H1 (cell line): ENCODE measurements around the gene TEX28. TPM values are rescaled to one million over a fixed set of nuclear protein-coding genes. Genes with fewer than 3 reads are reported as not detected.

Source experiments
- CTCF ChIA-PET: fragments of 300-600 bp; sonication (Branson Sonifier 250); formaldehyde crosslinking; loops from one replicate; lab custom pipeline; 2021; ENCODE audit not compliant: partially characterized antibody; lab: Charles Lee
- POLR2A ChIA-PET: fragments of 300-600 bp; sonication (Branson Sonifier 250); formaldehyde crosslinking; loops from one replicate; lab custom pipeline; 2021; ENCODE audit warnings: inconsistent platforms; ENCODE audit not compliant: partially characterized antibody; lab: Charles Lee
- DNase-seq, 2 experiments: peaks; one replicate each; pipeline versions ENCODE4 v3.0.0 to v3.0.0-alpha.2; 2010 to 2022; ENCODE audit warnings: low spot score in 2 of 2, low read depth in 1 of 2, mixed read lengths in 1 of 2
- FAIRE-seq: peaks from 2 replicates; lab custom pipeline; 2011; peaks lifted over from hg19 to GRCh38; lab: Jason Lieb, UNC
- H2AFZ ChIP-seq: 2 replicates; pipeline ENCODE4 v1.8.1; 2012; ENCODE audit warnings: low read length, inconsistent platforms
- H2AK5ac ChIP-seq: 2 replicates; pipeline ENCODE4 v1.6.1; 2013; ENCODE audit warnings: low read depth, low read length
- H2BK120ac ChIP-seq: replicated peaks from 2 replicates; pipeline ENCODE3; 2013; ENCODE audit warnings: low read depth, low read length, inconsistent platforms
- H2BK12ac ChIP-seq: 2 replicates; pipeline ENCODE4 v1.6.1; 2013; ENCODE audit warnings: low read depth, low read length
- H2BK15ac ChIP-seq: 2 replicates; pipeline ENCODE4 v1.6.1; 2013; ENCODE audit warnings: low read length
- H2BK20ac ChIP-seq: 2 replicates; pipeline ENCODE4 v1.6.1; 2013; ENCODE audit warnings: low read length
- H2BK5ac ChIP-seq: 2 replicates; pipeline ENCODE4 v1.6.1; 2013; ENCODE audit warnings: low read depth, low read length
- H3K14ac ChIP-seq: 2 replicates; pipeline ENCODE4 v1.6.1; 2013; ENCODE audit warnings: inconsistent platforms; ENCODE audit not compliant: insufficient read length
- H3K18ac ChIP-seq: 2 replicates; pipeline ENCODE4 v1.6.1; 2013; ENCODE audit warnings: low read length; ENCODE audit errors: extremely low read depth
- H3K23ac ChIP-seq: 2 replicates; pipeline ENCODE4 v1.6.1; 2013; ENCODE audit warnings: inconsistent platforms; ENCODE audit not compliant: insufficient read length
- H3K23me2 ChIP-seq: 2 replicates; pipeline ENCODE4 v1.6.1; 2013; ENCODE audit warnings: low read depth, low read length
- H3K27ac ChIP-seq: 2 replicates; pipeline ENCODE4 v1.6.1; 2011; ENCODE audit warnings: low read depth, low read length, inconsistent platforms
- H3K27me3 ChIP-seq, 4 experiments: replicated peaks in 1 of 4; 1 replicate in 1 of 4; 2 replicates in 3 of 4; pipeline versions ENCODE4 v1.6.1 to v1.8.1; 2011 to 2013; ENCODE audit warnings: low read length in 3 of 4, mild to moderate bottlenecking in 3 of 4, inconsistent platforms in 2 of 4, mixed read lengths in 2 of 4, moderate library complexity in 1 of 4; ENCODE audit not compliant: control insufficient read depth in 3 of 4, insufficient read depth in 3 of 4; ENCODE audit errors: extremely low read depth in 1 of 4
- H3K36me3 ChIP-seq, 4 experiments: 2 replicates each; pipeline versions ENCODE4 v1.6.1 to v1.8.1; 2011 to 2013; ENCODE audit warnings: mild to moderate bottlenecking in 4 of 4, low read length in 3 of 4, moderate library complexity in 2 of 4, control low read depth in 1 of 4, inconsistent platforms in 1 of 4; ENCODE audit not compliant: insufficient read depth in 4 of 4, control insufficient read depth in 2 of 4
- H3K4ac ChIP-seq: replicated peaks from 2 replicates; pipeline ENCODE3; 2013; ENCODE audit warnings: low read length, low read depth, mixed read lengths, inconsistent platforms; ENCODE audit not compliant: insufficient read length
- H3K4me1 ChIP-seq, 4 experiments: replicated peaks in 1 of 4; 1 replicate in 1 of 4; 2 replicates in 3 of 4; pipeline versions ENCODE4 v1.6.1 to v1.8.1; 2011 to 2013; ENCODE audit warnings: low read length in 3 of 4, inconsistent platforms in 2 of 4, mixed read lengths in 1 of 4; ENCODE audit not compliant: insufficient read depth in 4 of 4, control insufficient read depth in 3 of 4
- H3K4me2 ChIP-seq, 2 experiments: 2 replicates each; pipeline versions ENCODE4 v1.6.1 to v1.8.1; 2011 to 2013; ENCODE audit warnings: low read depth in 2 of 2, low read length in 2 of 2, control low read depth in 1 of 2, inconsistent platforms in 1 of 2, mild to moderate bottlenecking in 1 of 2; ENCODE audit not compliant: insufficient read depth in 1 of 2
- H3K4me3 ChIP-seq, 4 experiments: fragments of 200-600, 300-600 bp in 1 of 4; sonication (generic), shearing (Covaris generic), sonication (Bioruptor Twin) in 1 of 4; 2 replicates each; pipeline versions ENCODE4 v1.5.1 to v1.8.1; 2011 to 2016; ENCODE audit warnings: low read length in 4 of 4, low read depth in 3 of 4, control low read depth in 2 of 4, inconsistent platforms in 2 of 4, mild to moderate bottlenecking in 2 of 4, mixed read lengths in 1 of 4, moderate library complexity in 1 of 4; ENCODE audit not compliant: insufficient read depth in 2 of 4; ENCODE audit errors: extremely low read depth in 1 of 4
- H3K56ac ChIP-seq: replicated peaks from 2 replicates; pipeline ENCODE3; 2013; ENCODE audit warnings: low read depth, mild to moderate bottlenecking, mixed read lengths, low read length, inconsistent platforms; ENCODE audit not compliant: insufficient read length
- H3K79me1 ChIP-seq: 2 replicates; pipeline ENCODE4 v1.6.1; 2013; ENCODE audit warnings: low read depth, low read length, control low read depth
- H3K79me2 ChIP-seq, 2 experiments: 2 replicates each; pipeline versions ENCODE4 v1.6.1 to v1.8.1; 2012 to 2013; ENCODE audit warnings: low read length in 2 of 2, mild to moderate bottlenecking in 2 of 2, inconsistent platforms in 1 of 2; ENCODE audit not compliant: insufficient read depth in 2 of 2, control insufficient read depth in 1 of 2
- H3K9ac ChIP-seq, 4 experiments: replicated peaks in 1 of 4; 1 replicate in 1 of 4; 2 replicates in 3 of 4; pipeline versions ENCODE4 v1.6.1 to v1.8.1; 2011 to 2013; ENCODE audit warnings: low read depth in 3 of 4, low read length in 3 of 4, control low read depth in 2 of 4, mild to moderate bottlenecking in 2 of 4, moderate library complexity in 2 of 4, inconsistent platforms in 1 of 4; ENCODE audit errors: extremely low read depth in 1 of 4
- H3K9me3 ChIP-seq, 2 experiments: 2 replicates each; pipeline versions ENCODE4 v1.6.1 to v1.8.1; 2012 to 2013; ENCODE audit warnings: mild to moderate bottlenecking in 2 of 2, moderate library complexity in 2 of 2, control low read depth in 1 of 2, inconsistent platforms in 1 of 2, low read depth in 1 of 2, low read length in 1 of 2, mixed read lengths in 1 of 2; ENCODE audit not compliant: insufficient read depth in 2 of 2
- H4K20me1 ChIP-seq, 2 experiments: replicated peaks in 1 of 2; 2 replicates each; pipeline versions ENCODE3 to v1.8.1; 2011 to 2013; ENCODE audit warnings: inconsistent platforms in 2 of 2, low read length in 2 of 2, mild to moderate bottlenecking in 1 of 2; ENCODE audit not compliant: insufficient read depth in 2 of 2, control insufficient read depth in 1 of 2
- H4K5ac ChIP-seq: 2 replicates; pipeline ENCODE4 v1.6.1; 2013; ENCODE audit warnings: low read length, low read depth, mixed read lengths, inconsistent platforms; ENCODE audit not compliant: insufficient read length
- H4K8ac ChIP-seq: 2 replicates; pipeline ENCODE4 v1.8.0; 2013; ENCODE audit warnings: mild to moderate bottlenecking, moderate library complexity, low read length, inconsistent platforms; ENCODE audit not compliant: insufficient read depth; ENCODE audit errors: extremely low read depth
- H4K91ac ChIP-seq: replicated peaks from 2 replicates; pipeline ENCODE3; 2013; ENCODE audit warnings: low read length, mixed read lengths, inconsistent platforms; ENCODE audit not compliant: insufficient read length
- ATF2 ChIP-seq: IDR thresholded peaks from 2 replicates; pipeline ENCODE4 v1.6.1; 2012; ENCODE audit warnings: low read length, inconsistent platforms
- BRCA1 ChIP-seq: IDR thresholded peaks from 2 replicates; pipeline ENCODE4 v1.6.1; 2012; ENCODE audit warnings: low read depth, low read length, improper control_type of control experiment
- CBX8 ChIP-seq: fragments of 300-800, 300-1000 bp; sonication (generic); IDR thresholded peaks from 2 replicates; pipeline ENCODE4 v1.7.1; 2016; ENCODE audit warnings: low read depth, low read length, borderline replicate concordance
- NRF1 ChIP-seq: IDR thresholded peaks from 2 replicates; pipeline ENCODE4 v1.6.1; 2011; ENCODE audit warnings: mild to moderate bottlenecking, low read depth, low read length, improper control_type of control experiment
- PHF8 ChIP-seq: fragments of 200-600 bp; sonication (generic); conservative IDR thresholded peaks from 2 replicates; pipeline ENCODE4 v1.7.1; 2012; ENCODE audit warnings: low read depth, mild to moderate bottlenecking, inconsistent platforms, low read length, moderate library complexity
- RNF2 ChIP-seq: fragments of 200-900, 300-1000 bp; sonication (generic); IDR thresholded peaks from 2 replicates; pipeline ENCODE4 v1.7.1; 2016; ENCODE audit warnings: borderline replicate concordance, low read depth, mild to moderate bottlenecking, antibody characterized with exemption, low read length; ENCODE audit not compliant: poor library complexity, severe bottlenecking; ENCODE audit errors: missing control alignments
- SIN3A ChIP-seq, 2 experiments: IDR thresholded peaks in 1 of 2; conservative IDR thresholded peaks in 1 of 2; 2 replicates each; pipeline ENCODE4 v1.6.1; 2011 to 2012; ENCODE audit warnings: low read length in 2 of 2, improper control_type of control experiment in 1 of 2, low read depth in 1 of 2, mild to moderate bottlenecking in 1 of 2
- TAF1 ChIP-seq: IDR thresholded peaks from 2 replicates; pipeline ENCODE4 v1.6.1; 2011; ENCODE audit warnings: mild to moderate bottlenecking, low read depth, low read length
- TAF7 ChIP-seq: optimal IDR thresholded peaks from 2 replicates; pipeline ENCODE3; 2011; ENCODE audit warnings: low read depth, mild to moderate bottlenecking, inconsistent platforms, low read length, moderate library complexity, borderline replicate concordance
- WGBS, 2 experiments: shearing (Covaris generic) in 1 of 2; methylation state at CpG; one replicate each; pipeline versions ENCODE4 v1.1.6 to v1.1.7; 2013 to 2015; ENCODE audit warnings: low lambda C conversion rate in 2 of 2, mixed read lengths in 2 of 2, inconsistent platforms in 1 of 2, low coverage in 1 of 2, missing lambda C conversion rate in 1 of 2; ENCODE audit not compliant: insufficient replicate concordance in 2 of 2, insufficient coverage in 1 of 2, insufficient read length in 1 of 2; ENCODE audit errors: extremely low coverage in 1 of 2, missing lambda C conversion rate in 1 of 2; 5-methylcytosine and 5-hydroxymethylcytosine counted together
- polyA plus RNA-seq, 7 experiments: library from polyadenylated mRNA; depleted of rRNA in 3 of 7; stranded (reverse) in 5 of 7; unstranded in 2 of 7; fragments of >200 nt in 5 of 7; fragments of 200-250 nt in 2 of 7; gene quantifications; 1 replicate in 5 of 7; 2 replicates in 1 of 7; 4 replicates in 1 of 7; pipeline versions ENCODE4 v1.2.1 to v1.2.3, GENCODE V29; 2011 to 2013; ENCODE audit warnings: missing spikeins in 2 of 7, mixed read lengths in 2 of 7
- total RNA-seq: library from RNA; stranded (reverse); fragmentation: NEBNext Ultra II Directional; extraction: Animal tissue kit (Norgen Biotek cat#: 25700); gene quantifications from 2 replicates; pipeline ENCODE4 v1.2.1, GENCODE V29; 2021
- TF ChIP-seq, protein P1 (sequence below): IDR thresholded peaks from 2 replicates; pipeline ENCODE4 v1.6.1; 2011; ENCODE audit warnings: low read length, improper control_type of control experiment

Gene TEX28
- total and polyA plus RNA-seq, 2 of the 8 experiments (the other 6 are each of a cell fraction or from before 2014, with no cell fraction given) = not detected

DNA sequence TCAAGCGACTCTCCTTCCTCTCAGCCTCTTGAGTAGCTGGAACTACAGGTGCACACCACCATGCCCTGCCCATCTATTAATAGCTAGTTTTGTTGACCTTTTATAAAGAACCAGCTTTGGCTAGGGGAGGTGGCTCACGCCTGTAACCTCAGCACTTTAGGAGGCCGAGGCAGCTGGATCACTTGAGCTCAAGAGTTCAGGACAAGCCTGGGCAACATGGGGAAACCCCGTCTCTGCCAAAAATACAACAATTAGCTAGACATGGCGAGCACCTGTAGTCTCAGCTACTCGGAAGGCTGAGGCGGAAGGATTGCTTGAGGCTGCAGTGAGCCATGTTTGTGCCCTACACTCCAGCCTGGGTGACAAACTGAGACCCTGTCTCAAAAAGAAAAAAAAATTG, 3.4 kb upstream of the TEX28 start:
- Histone ChIP-seq H3K79me1 (no peaks in the 10 kb centered on the region), H2BK120ac (no peak overlapping the region), H3K36me3 (no peaks in the 10 kb centered on the region), H4K8ac (no peak overlapping the region), H3K4ac (no peak overlapping the region), H2AK5ac (no peak overlapping the region), H3K23ac (no peak overlapping the region), H3K23me2 (no peaks in the 10 kb centered on the region), H2BK12ac (no peak overlapping the region), H3K4me2 (no peak overlapping the region), H4K91ac (no peak overlapping the region), H3K27me3 (no peaks in the 10 kb centered on the region), H3K56ac (no peak overlapping the region), H4K5ac (no peak overlapping the region), H3K9me3 (no peaks in the 10 kb centered on the region), H2AFZ (no peak overlapping the region), H3K14ac (no peak overlapping the region), H3K79me2 (no peaks in the 10 kb centered on the region), H3K4me1 (no peaks in the 10 kb centered on the region), H2BK5ac (no peak overlapping the region), H2BK20ac (no peak overlapping the region), H3K4me3 (no peak overlapping the region), H4K20me1 (no peaks in the 10 kb centered on the region), H2BK15ac (no peak overlapping the region), H3K9ac (no peak overlapping the region), H3K18ac (no peak overlapping the region), H3K27ac (no peak overlapping the region)
- FAIRE-seq (no peak), DNase-seq (no peak)
- 95% methylated on average over 6 of the region's 7 CpGs; no CpG with 5 or more reads in 1 of the 2 experiments for WGBS, 2 experiments
- ChIA-PET CTCF (interaction anchor here (0.6 kb wide), 1 partner anchor 25 kb away, joined by 3 read pairs; no protein-coding TSS in a partner anchor), POLR2A (no interaction called here)
- TF ChIP-seq TAF1 = no peak
- no peak for TF ChIP-seq CBX8
- TF ChIP-seq NRF1 = no peak
- TF ChIP-seq BRCA1 = no peak
- TF ChIP-seq RNF2 = no peak
- TF ChIP-seq SIN3A (conservative IDR thresholded peaks at IDR 0.05 in 1 of 2, IDR thresholded peaks at IDR 0.05 in 1 of 2; ENCODE audit: low read depth in 1 of 2, low read length in 2 of 2) = no peak
- TF ChIP-seq ATF2 = no peak
- TF ChIP-seq PHF8 = no peak
- TF ChIP-seq, protein P1, sequence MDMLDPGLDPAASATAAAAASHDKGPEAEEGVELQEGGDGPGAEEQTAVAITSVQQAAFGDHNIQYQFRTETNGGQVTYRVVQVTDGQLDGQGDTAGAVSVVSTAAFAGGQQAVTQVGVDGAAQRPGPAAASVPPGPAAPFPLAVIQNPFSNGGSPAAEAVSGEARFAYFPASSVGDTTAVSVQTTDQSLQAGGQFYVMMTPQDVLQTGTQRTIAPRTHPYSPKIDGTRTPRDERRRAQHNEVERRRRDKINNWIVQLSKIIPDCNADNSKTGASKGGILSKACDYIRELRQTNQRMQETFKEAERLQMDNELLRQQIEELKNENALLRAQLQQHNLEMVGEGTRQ = no peak
- no peak for TF ChIP-seq TAF7
